Type B pancreatic cell (in vitro differentiated cells): Measurements from ENCODE around the gene CBFA2T3. TPM values are rescaled to one million over a fixed set of nuclear protein-coding genes. Genes with fewer than 3 reads are reported as not detected.
"Not testable (repeated sequence)": the region's sequence is repeated elsewhere in the genome, so short reads cannot be mapped to it uniquely, and the experiment has no call there.

Experiments used
- DNase-seq: peaks from one replicate; pipeline ENCODE4 v3.0.0; 2021; ENCODE audit warnings: mixed read lengths; ENCODE audit not compliant: unreplicated experiment; ENCODE audit errors: extremely low spot score
- H3K27ac Mint-ChIP-seq: 2 replicates; pipeline ENCODE4 v1.8.0; 2021; ENCODE audit warnings: mild to moderate bottlenecking, mixed read lengths
- H3K27me3 Mint-ChIP-seq: 2 replicates; pipeline ENCODE4 v1.8.0; 2021; ENCODE audit warnings: mixed read lengths
- H3K36me3 Mint-ChIP-seq: 2 replicates; pipeline ENCODE4 v1.8.0; 2021; ENCODE audit warnings: mixed read lengths
- H3K4me1 Mint-ChIP-seq: one replicate; pipeline ENCODE4 v1.8.0; 2021; ENCODE audit warnings: mixed read lengths; ENCODE audit not compliant: unreplicated experiment
- H3K4me3 Mint-ChIP-seq: 2 replicates; pipeline ENCODE4 v1.8.0; 2021; ENCODE audit warnings: mild to moderate bottlenecking, mixed read lengths
- H3K9me3 Mint-ChIP-seq: 2 replicates; pipeline ENCODE4 v1.8.0; 2021; ENCODE audit warnings: mixed read lengths
- total RNA-seq: library from RNA; stranded (reverse); gene quantifications from 2 replicates; pipeline ENCODE4 v1.2.1, GENCODE V29; 2021; ENCODE audit warnings: low replicate concordance
- TF ChIP-seq, protein P1 (sequence below): fragments of 200-600 bp; sonication (generic); conservative IDR thresholded peaks from 2 replicates; pipeline ENCODE4 v1.5.0; 2021; ENCODE audit warnings: antibody characterized with exemption, mild to moderate bottlenecking

CBFA2T3 gene
- total RNA-seq, 1 donor from 2014 or later = 8.9 TPM

DNA sequence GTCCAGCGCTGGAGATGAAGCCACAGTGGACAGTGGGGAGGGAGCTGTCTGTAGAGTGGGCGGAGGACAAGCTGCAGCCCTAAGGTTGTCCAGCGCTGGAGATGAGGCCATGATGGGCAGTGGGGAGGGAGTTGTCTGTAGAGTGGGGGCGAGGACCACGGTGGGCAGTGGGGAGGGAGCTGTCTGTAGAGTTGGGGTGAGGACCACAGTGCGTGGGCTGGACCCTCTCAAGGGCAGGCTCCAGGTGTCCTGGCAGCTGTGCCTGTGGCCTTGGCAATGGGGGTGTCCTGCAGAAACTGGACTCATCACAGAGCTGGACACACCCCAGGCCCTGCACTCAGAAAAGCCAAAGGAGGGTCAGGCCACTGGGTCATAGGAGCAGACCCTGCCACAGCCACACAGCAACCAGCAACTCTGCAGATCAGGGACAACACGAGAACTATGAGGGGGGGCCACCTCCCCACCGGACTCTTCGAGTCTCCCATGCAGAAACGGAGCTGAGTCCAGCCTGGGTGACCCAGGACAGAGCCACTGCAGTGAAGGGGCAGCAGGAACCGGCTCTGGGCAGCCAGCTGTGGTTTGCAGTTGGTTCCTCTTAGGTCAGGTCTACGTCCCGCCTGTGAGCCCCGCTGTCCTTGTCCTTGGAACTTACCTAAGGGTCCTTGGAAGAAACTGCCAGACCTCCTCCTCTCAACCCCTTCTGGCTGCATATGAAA, 33.4 kb upstream of the CBFA2T3 start:
- Mint-ChIP-seq H3K4me3 (no peak overlapping the region), H3K27me3 (peaks cover 21% of the 10 kb centered on the region), H3K27ac (no peak overlapping the region), H3K36me3 (no peaks in the 10 kb centered on the region), H3K4me1 (no peaks in the 10 kb centered on the region), H3K9me3 (no peaks in the 10 kb centered on the region)
- TF ChIP-seq, protein P1, sequence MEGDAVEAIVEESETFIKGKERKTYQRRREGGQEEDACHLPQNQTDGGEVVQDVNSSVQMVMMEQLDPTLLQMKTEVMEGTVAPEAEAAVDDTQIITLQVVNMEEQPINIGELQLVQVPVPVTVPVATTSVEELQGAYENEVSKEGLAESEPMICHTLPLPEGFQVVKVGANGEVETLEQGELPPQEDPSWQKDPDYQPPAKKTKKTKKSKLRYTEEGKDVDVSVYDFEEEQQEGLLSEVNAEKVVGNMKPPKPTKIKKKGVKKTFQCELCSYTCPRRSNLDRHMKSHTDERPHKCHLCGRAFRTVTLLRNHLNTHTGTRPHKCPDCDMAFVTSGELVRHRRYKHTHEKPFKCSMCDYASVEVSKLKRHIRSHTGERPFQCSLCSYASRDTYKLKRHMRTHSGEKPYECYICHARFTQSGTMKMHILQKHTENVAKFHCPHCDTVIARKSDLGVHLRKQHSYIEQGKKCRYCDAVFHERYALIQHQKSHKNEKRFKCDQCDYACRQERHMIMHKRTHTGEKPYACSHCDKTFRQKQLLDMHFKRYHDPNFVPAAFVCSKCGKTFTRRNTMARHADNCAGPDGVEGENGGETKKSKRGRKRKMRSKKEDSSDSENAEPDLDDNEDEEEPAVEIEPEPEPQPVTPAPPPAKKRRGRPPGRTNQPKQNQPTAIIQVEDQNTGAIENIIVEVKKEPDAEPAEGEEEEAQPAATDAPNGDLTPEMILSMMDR = no peak
- DNase-seq = no peak

DNA sequence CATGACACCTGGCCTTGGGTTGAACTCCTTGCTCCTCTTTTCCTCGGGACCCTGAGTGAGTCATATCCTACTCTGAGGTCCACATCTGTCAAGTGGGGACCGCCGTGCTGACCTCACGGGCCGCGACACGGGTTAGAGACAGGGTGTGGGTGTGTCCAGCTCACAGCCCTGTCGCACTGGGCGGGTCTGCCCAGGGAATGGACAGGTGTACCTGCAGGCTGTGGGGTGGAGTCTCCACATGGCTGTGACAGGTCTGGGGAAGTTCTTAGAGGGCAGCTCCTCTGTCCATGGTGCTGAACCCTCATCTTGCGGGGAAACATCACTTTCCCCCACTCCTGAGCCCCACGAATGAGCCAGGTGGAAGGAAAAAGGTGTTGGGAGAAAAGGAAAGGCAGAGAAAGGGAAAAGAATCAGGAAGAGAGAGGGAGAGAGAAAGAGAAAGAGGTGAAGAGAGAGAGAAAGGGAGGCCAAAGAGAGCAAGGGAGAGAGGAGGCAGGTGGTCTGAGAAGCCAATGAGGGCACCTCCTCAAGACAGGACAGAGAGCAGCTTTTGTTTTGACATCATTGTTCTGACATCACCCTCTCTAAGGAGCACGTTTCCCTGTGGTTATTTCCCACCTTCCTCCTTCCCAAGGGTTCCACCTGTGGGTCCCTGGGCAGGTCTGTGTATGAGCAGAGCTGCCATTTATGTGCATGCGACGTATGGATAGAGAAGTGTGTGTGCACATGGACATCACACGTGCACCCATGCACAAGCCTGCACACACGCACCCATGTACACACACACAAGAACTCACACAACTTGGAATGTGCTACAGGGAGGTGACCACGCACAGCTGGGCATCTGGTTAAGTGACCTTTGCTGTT, 32.6 kb upstream of the CBFA2T3 start:
- Mint-ChIP-seq H3K36me3 (no peaks in the 10 kb centered on the region), H3K27ac (no peak overlapping the region), H3K4me3 (no peak overlapping the region), H3K9me3 (no peaks in the 10 kb centered on the region), H3K27me3 (peaks cover 26% of the 10 kb centered on the region), H3K4me1 (no peaks in the 10 kb centered on the region)
- no peak for DNase-seq
- TF ChIP-seq, protein P1 = no peak

DNA sequence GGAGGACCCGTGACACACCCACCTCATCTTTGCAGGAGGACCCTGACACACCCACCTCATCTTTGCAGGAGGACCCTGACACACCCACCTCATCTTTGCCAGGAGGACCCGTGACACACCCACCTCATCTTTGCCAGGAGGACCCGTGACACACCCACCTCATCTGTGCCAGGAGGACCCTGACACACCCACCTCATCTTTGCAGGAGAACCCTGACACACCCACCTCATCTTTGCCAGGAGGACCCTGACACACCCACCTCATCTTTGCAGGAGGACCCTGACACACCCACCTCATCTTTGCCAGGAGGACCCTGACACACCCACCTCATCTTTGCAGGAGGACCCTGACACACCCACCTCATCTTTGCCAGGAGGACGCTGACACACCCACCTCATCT, 31.8 kb upstream of the CBFA2T3 start:
- H3K36me3 Mint-ChIP-seq, H3K4me3 Mint-ChIP-seq, H3K4me1 Mint-ChIP-seq, H3K9me3 Mint-ChIP-seq, H3K27ac Mint-ChIP-seq, DNase-seq: not testable (repeated sequence)
- peaks cover 31% of the 10 kb centered on the region for H3K27me3 Mint-ChIP-seq

DNA sequence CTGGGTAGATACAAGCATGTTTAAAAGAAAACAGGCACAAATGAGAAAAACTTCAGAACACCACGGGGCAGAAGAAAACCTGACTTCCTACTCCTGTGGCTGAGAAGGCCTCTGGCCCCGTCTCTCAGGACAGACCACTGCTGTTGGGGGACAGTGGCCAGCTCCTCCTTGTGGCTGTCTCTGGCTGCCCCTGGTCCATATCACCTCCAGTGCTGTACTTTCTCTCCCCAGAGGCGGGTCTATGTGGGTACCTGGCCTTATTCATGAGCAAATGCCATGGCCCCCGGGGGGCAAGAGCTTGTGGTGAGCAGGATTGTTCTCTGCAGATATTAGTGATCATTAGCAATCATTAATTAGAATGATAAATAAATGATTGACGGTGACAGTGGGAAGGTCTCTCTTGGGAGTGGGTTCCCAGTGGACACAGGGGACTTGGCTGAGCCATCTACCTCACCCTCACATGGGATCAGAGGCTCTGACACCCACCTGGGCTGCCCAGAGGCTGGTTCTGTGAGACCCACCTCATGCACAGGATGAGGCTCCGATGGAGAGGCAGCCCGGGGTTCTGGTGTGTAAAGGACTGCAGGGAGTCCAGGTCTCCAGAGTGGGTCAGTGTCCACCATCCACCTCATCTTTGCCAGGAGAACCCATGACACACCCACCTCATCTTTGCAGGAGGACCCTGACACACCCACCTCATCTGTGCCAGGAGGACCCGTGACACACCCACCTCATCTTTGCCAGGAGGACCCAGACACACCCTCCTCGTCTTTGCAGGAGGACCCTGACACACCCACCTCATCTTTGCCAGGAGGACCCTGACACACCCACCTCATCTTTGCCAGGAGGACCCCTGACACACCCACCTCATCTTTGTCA, 30.6 kb upstream of the CBFA2T3 start:
- Mint-ChIP-seq H3K27me3 (peaks cover 22% of the 10 kb centered on the region), H3K36me3 (no peaks in the 10 kb centered on the region), H3K27ac (no peak overlapping the region), H3K9me3 (no peaks in the 10 kb centered on the region), H3K4me1 (no peaks in the 10 kb centered on the region), H3K4me3 (no peak overlapping the region)
- TF ChIP-seq, protein P1 = no peak
- no peak for DNase-seq

DNA sequence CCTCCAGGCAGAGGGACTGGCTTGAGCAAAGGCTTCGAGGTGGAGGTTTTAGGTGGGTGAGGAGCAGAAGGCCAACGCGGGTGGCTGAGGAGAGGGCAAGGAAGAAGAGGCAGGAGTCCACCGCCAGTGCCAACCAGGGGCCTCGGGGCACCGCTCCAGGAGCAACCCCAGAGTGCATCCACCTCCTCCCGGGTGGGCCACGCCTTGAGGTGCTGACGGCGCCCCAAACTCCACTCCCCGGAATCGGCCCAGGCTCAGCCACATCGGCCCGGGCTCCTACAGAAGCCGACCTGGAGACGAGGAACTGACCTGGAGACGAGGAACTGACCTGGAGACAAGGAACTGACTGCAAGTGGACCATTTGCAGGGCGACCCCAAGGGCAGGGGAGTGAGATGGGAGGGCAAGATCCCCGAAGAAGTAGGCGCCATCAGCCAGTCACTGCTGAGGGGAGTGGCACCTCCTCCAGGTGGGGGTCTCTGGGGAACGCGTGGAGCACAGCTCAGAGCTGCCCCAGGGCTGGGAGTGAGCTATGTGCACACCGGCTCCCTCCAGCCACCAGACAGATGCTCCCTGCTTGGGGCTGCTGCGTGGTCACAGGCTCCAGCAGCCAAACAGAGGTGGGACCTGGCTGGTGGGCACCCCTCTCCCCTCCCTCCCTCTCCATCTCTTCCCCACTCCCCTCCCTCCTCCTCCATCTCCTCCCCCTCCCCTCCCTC, 29.2 kb upstream of the CBFA2T3 start:
- no peak for DNase-seq
- Mint-ChIP-seq H3K36me3 (no peaks in the 10 kb centered on the region), H3K4me1 (no peaks in the 10 kb centered on the region), H3K27me3 (peaks cover 28% of the 10 kb centered on the region), H3K27ac (no peak overlapping the region), H3K9me3 (no peaks in the 10 kb centered on the region), H3K4me3 (no peak overlapping the region)
- TF ChIP-seq, protein P1 = no peak
